HG03103 (cell line): ENCODE results near the gene SEC62.
A peak's percentile ranks its signal among the peaks of the same experiment; 100 is the strongest.

Experiments used
- ATAC-seq: cut with Tn5 transposase; IDR thresholded peaks from one replicate; pipeline ENCODE4 v1.9.1; 2021; ENCODE audit warnings: low read depth; ENCODE audit not compliant: unreplicated experiment

Gene SEC62

GRCh38 chr3:169966951-169967915 is 626 bp downstream of the SEC62 start:
- ATAC-seq, result peak; percentile 18

- no peak for ATAC-seq
Observed at GRCh38 chr3:169968224-169968885, 1.7 kb downstream of the SEC62 start.

- no peak for ATAC-seq
Observed at GRCh38 chr3:169969174-169970095, 2.8 kb downstream of the SEC62 start.

GRCh38 chr3:169970847-169971246 is 4.2 kb downstream of the SEC62 start:
- ATAC-seq, result no peak

- ATAC-seq, result no peak
Observed at GRCh38 chr3:169971522-169971921, 4.9 kb downstream of the SEC62 start.

- no peak for ATAC-seq
Observed at GRCh38 chr3:169980055-169980454, 13.4 kb downstream of the SEC62 start.

- ATAC-seq, result no peak
Observed at GRCh38 chr3:169984292-169984691, 17.7 kb downstream of the SEC62 start.

- no peak for ATAC-seq
Observed at GRCh38 chr3:169990431-169990830, 23.8 kb downstream of the SEC62 start.

GRCh38 chr3:169992156-169992555 is 25.5 kb downstream of the SEC62 start:
- ATAC-seq, result no peak

- ATAC-seq, result no peak
Observed at GRCh38 chr3:169992781-169993180, 26.2 kb downstream of the SEC62 start.

GRCh38 chr3:169993761-169994160 is 27.2 kb downstream of the SEC62 start:
- no peak for ATAC-seq

GRCh38 chr3:169996063-169996462 is 29.5 kb downstream of the SEC62 start:
- no peak for ATAC-seq

- peak; percentile 26 for ATAC-seq
Observed at GRCh38 chr3:169998668-169999131, 32.1 kb downstream of the SEC62 start.

- peak; percentile 90 for ATAC-seq
Observed at GRCh38 chr3:169999433-169999832, 32.8 kb downstream of the SEC62 start.

- no peak for ATAC-seq
Observed at GRCh38 chr3:170000051-170000450, 33.4 kb downstream of the SEC62 start.

- no peak for ATAC-seq
Observed at GRCh38 chr3:170002231-170002630, 35.6 kb downstream of the SEC62 start.

- ATAC-seq, result no peak
Observed at GRCh38 chr3:170002879-170003278, 36.3 kb downstream of the SEC62 start.

GRCh38 chr3:170003881-170004356 is 37.3 kb downstream of the SEC62 start:
- ATAC-seq, result no peak

- peak; percentile 95 for ATAC-seq
Observed at GRCh38 chr3:170007031-170007663, 40.5 kb downstream of the SEC62 start.

GRCh38 chr3:170010498-170010897 is 43.9 kb downstream of the SEC62 start:
- no peak for ATAC-seq
